Measurements from ENCODE around the gene LIMA1.

DNA sequence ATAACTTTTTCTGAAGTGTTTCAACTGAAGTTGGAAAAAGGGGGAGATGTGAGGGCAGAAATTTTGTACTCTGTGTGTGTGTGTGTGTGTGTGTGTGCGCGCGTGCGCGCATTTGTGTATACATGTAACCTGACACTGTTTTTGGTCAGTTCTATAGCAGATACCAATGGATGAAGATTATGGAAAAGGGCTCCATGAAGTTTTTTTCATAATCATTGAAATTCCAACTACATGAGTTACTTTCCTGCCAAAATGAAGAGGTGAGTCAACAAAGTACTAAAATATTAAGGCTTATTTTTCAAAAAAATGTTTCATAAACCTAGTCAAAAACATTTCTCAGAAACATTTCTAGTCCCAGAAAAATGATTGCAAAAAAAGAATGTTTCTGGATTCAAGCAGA lies 90.4 kb downstream of the LIMA1 start:
- TF ChIP-seq, protein P1, sequence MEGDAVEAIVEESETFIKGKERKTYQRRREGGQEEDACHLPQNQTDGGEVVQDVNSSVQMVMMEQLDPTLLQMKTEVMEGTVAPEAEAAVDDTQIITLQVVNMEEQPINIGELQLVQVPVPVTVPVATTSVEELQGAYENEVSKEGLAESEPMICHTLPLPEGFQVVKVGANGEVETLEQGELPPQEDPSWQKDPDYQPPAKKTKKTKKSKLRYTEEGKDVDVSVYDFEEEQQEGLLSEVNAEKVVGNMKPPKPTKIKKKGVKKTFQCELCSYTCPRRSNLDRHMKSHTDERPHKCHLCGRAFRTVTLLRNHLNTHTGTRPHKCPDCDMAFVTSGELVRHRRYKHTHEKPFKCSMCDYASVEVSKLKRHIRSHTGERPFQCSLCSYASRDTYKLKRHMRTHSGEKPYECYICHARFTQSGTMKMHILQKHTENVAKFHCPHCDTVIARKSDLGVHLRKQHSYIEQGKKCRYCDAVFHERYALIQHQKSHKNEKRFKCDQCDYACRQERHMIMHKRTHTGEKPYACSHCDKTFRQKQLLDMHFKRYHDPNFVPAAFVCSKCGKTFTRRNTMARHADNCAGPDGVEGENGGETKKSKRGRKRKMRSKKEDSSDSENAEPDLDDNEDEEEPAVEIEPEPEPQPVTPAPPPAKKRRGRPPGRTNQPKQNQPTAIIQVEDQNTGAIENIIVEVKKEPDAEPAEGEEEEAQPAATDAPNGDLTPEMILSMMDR (IDR thresholded peaks at IDR 0.05) = no peak
- no peak for TF ChIP-seq POLR2A (IDR thresholded peaks at IDR 0.05)
